HG03280 (cell line): ENCODE measurements around the gene ATP8B4.
"Not testable (repeated sequence)": the region's sequence is repeated elsewhere in the genome, so short reads cannot be mapped to it uniquely, and the experiment has no call there.

Source experiments
- ATAC-seq: cut with Tn5 transposase; IDR thresholded peaks from one replicate; pipeline ENCODE4 v1.9.1; 2021; ENCODE audit warnings: mild to moderate bottlenecking, moderate library complexity; ENCODE audit not compliant: unreplicated experiment

ATP8B4 gene

DNA sequence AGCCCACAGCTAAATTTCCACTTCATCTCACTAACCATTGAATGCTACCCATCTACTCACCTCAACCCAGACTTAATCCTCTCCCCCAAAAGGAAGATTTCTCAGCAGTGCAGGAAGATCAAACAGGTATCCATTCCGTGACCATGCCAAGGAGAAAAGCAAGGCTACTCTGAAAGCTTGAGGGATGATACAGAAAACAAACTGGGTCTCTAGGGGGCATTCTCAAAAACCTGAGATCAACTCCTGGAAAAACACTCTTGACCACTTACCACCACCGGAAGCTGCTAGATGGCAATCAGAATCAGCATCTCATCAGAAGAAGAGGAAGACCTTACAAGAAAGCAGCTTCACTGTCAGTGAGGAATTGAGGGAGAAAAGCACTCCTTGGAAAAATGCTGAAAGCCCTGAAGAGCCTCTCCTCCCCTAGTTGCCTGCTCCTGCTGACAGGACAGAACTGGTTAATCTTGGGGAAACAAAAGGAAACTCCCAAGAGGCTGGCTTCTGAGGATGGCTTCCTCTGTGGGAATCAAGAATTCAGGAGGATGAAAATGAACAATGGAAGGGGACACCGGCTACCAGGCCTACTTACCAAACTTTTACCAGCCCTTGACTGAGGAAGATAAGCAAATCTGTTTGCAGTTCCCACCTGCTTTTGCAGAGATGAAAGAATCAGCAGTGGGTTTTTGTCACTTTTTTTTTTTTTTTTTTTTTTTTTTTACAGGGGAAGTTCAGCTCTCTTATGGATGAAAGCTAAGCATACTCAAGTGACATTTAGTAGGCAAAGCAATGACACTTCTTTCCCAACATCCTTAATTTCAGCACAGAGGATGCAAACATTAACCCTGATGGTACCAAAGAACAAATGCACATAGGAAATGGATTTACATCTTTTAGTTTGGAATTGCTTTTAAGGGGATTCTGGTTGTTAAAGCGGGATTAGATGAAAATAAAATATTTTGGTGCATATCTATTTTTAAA is at the start of gene ATP8B4:
ATP8B4 (minus strand) TSS at position 171 of the 978 bp plus-strand sequence. CDS start 12,267 bp downstream, outside the sequence.
- ATAC-seq, result no peak

DNA sequence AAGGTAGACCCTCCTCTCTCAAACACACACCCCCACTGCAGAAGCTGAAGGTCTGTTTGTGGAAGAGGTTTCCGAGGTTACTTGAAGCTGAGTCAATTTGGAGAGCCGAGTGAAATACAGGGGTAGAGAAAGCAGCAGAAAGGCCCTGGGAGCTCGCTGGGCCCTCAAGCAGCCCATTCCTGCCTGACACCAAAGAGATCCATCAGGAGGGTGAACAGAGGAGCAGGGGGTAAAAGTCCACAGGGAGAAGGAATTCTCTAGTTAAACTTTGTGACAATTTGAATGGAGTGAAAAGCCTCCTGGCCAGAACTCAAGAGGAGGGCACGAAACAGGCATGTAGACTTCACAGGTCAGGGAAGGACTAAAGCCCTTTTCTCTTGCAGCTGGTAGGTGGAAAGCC is 49.3 kb upstream of the ATP8B4 start:
- no peak for ATAC-seq

DNA sequence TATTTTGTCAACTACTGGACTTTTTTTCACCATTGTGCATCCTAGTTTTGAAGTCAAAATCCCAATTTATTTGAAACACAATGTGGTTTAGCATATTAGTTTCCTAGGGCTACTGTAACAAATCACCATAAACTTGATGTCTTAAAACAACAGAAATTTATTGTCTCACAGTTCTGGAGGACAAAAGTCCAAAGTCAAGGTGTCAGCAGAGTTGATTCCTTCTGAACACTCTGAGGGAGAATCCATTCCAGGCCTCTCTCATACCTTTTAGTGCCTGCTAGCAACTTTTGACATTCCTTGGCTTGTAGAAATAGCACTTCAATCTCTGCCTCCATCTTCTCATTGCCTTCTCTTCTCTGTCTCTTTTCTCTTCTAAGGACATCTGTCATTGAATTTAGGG is 48.1 kb upstream of the ATP8B4 start:
- ATAC-seq, result no peak

DNA sequence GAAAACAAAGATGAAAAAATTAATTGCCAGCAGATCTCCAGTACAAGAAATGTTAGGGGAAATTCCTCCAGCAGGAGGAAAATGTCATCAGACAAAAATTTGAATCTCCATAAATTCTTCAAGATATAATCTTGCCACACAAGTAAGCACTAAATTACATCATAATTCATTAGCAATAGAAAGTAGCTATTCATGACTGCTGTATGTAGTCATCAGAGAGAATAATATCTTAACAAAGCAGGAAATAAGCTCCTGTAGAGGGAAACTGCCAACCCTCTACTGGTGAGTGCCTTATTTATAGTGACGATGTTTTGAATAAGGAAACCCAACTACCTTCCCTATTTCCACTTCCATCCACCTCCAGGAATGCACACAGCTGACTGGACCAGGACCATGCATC is 47.2 kb upstream of the ATP8B4 start:
- ATAC-seq, result no peak

DNA sequence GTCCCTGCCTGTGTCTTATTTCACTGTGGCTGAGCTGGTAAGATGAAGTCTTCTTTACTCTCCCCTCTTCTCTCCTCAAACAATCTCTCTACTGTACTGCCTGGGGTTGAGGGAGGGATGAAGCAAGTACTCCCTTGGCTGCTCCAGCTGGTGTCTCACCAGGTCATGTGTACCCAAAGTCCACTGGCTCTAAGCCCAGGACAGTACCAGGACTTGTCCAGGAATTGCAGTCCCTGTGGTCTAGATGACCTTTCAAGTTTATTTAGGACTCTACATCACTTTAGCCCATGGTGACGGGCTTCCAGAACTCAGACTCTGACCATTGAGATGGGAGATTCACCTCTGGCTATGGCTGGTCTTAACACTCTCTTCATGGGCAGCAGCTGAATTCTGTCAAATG is 45.4 kb upstream of the ATP8B4 start:
- ATAC-seq, result no peak

DNA sequence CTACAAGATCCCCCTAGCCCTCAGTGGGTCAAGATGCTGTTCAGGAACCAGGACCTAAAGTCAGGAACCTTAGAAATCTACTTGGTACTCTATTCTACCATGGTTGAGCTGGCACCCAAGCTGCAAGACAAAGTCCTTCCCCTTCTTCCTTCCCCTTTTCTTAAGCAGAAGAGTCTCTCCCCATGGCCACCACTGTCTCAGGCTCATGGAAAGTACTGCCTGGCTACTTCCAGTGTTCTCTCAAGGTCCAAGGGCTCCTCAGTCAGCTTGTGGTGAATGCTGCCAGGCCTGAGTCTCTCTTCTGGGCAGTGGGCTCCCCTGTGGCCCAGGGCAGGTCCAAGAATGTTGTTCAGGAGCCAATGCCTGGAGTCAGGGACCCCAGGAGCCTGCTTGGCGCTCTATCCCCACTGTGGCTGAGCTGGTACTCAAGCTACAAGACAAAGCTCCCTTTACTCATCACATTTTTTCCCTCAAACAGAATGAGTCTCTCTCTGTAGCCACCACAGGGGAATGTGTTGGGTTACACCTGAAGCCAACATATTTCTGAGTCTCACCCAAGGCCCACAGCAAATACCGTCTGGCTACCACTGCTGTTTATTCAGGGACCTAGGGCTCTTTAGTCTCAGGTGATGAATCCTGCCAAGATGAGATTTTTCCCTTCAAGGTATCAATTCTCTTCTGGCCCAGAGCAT is 44.8 kb upstream of the ATP8B4 start:
- no peak for ATAC-seq

GRCh38 chr15:50162969-50163718 is 44.1 kb upstream of the ATP8B4 start:
- ATAC-seq, result no peak

DNA sequence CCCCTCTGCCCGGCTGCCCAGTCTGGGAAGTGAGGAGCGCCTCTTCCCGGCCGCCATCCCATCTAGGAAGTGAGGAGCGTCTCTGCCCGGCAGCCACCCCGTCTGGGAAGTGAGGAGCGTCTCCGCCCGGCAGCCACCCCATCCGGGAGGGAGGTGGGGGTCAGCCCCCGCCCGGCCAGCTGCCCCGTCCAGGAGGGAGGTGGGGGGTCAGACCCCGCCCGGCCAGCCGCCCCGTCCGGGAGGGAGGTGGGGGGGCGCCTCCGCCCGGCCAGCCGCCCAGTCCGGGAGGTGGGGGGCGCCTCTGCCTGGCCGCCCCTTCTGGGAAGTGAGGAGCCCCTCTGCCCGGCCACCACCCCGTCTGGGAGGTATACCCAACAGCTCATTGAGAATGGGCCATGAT is 39.2 kb upstream of the ATP8B4 start:
- ATAC-seq, result not testable (repeated sequence)

- ATAC-seq, result no peak
Measured at GRCh38 chr15:50151476-50151875, 32.4 kb upstream of the ATP8B4 start.

GRCh38 chr15:50150851-50151250 is 31.8 kb upstream of the ATP8B4 start:
- no peak for ATAC-seq

GRCh38 chr15:50150349-50150748 is 31.3 kb upstream of the ATP8B4 start:
- no peak for ATAC-seq

DNA sequence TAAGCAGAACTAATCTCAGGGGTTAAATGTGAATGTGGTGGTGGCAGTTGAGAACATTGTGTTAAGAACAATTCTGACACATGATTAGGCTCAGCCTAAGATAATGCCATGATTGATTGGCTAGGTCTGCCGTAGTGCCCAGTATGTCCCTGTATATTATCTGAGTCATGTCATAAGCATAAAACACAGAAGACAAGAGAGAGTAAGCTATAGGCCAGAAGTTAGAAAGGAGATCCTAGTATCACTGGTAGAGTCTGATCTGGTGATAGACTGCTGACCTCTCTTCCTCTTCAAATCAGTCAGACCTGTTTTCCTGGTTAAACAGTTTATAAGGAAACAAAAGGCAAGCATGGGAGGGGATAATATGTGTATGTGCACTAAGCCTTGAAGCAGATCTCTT is 30.1 kb upstream of the ATP8B4 start:
- ATAC-seq, result no peak

- no peak for ATAC-seq
Measured at GRCh38 chr15:50148362-50148963, 29.4 kb upstream of the ATP8B4 start.

- no peak for ATAC-seq
Measured at GRCh38 chr15:50146632-50147031, 27.6 kb upstream of the ATP8B4 start.

DNA sequence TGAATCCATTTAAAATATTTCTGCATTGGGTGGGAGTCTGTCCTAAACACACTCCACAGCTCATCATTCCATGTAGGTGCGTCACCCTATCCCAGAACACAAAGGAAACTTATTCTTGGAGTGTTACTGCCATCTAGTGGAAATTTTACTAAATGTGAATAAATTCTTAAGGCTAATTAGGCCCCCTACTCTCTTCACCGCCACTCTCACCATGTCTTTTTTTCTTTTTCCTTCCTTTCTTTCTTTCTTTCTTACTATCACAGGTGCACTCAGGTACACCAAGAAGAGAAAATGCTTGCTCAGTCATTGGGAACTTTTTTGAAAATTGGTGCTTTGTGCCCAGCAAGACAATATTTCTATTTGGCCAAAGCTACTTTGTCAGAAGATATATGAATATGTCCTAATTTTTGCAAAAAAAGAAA is 26.4 kb upstream of the ATP8B4 start:
- no peak for ATAC-seq

GRCh38 chr15:50144341-50145120 is 25.5 kb upstream of the ATP8B4 start:
- ATAC-seq, result no peak

DNA sequence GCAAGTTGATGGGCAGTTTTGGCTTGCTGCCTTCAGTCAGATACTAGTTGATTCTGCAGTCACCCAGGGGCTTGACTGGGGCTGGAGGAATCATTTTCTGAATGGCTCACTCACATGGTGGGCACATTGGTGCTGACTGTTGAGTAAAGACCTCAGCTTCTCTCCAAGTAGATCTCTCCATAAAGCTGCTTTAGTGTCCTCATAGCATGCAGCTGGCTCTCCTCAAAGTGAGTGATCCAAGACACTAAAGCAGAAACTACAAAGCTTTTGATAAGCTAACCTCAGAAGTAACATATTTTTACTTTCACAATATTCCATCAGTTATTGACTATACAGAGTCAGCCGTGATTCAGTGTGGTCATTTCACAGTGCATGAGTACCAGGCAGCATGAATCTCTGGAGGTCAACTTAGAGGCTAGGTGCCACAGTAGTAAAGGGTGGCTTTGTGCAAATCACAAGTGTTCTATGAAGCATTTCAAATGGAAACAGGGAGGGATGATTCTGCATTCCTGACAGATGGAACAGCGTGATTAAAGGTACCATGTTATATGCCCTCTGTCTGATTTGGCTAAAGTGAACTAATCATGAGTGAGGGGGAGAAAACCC is 24.3 kb upstream of the ATP8B4 start:
- ATAC-seq, result no peak

DNA sequence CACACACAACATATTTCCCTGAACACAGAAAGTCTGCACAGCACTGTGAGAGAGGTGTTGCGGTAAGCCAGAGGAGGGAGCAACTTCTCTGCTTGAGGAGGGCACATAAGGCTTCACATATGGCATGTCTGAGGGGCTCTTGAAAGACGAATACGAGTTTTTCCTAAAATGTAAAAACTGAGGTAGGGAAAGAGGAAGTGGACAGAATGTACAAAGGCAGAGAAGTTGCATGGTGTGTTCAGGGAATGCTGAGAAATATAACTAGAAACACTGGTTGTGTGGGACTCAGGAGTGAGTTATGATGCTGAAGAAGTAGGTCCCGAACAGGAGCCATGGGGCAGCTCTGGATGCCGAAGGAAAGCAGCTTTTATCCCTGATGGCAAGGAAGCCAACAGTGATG is 22.8 kb upstream of the ATP8B4 start:
- no peak for ATAC-seq

DNA sequence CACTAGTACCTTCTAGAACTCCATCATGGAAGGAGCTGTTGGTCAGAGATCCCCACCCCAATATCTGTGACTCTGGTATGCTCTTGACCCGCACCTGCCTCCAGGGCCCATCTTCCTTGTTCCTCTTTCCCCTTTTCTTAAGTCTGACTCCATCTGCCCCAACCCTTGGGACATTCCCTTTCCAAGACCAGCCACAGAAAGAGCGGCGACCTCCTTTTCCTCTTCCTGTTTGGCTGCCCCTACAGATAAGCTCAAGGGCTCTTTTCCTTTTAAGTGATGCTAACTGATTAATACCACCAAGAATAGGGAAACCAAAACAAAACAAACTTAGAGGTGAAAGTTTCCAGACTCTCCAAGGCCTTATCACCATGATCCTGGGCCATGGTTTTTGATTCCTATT is 21.9 kb upstream of the ATP8B4 start:
- no peak for ATAC-seq

DNA sequence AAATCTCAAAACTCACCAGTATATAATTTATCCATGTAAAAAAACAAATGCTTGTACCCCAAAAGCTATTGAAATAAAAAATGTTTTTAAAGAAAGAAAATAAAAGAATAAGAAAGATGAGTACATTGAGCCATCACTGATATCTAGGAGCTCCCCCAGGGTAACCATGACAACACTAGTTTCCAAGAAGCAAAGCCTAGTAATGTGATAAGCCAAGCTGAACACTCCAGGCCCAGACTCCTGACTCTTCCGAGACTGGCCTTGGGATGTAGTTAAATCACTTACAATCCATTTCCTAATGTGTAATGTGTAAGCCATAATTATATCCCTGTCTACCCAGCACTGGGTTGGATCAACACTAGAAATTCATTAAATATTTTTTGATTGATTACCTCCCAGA is 21.1 kb upstream of the ATP8B4 start:
- ATAC-seq, result no peak
